ENCODE measurements around the gene INPP5E. TPM values are rescaled to one million over a fixed set of nuclear protein-coding genes. Genes with fewer than 3 reads are reported as not detected.

Gene INPP5E
- total and polyA plus RNA-seq, 10 of the 15 experiments (the other 5 are each of a cell fraction or from before 2014, with no cell fraction given) = 0.24 to 16.0 (median 5.3) TPM

DNA sequence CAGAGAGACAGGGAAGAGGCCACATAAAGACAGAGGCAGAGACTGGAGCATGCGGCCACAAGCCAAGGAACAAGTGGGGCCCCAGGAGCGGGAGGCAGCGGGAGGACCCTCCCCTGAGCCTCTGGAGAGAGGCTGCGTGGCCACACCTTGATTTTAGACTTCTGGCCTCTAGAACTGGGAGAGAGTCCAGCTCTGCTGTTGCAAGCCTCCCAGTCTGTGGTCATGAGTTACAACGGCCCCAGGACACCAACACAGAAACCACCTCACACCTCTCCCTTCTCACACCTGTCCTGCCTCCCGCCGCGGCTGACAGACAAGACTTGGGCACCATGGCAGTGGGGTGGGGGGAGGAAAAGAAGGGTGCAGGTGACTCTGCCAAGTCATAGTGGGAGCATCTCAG, 2.2 kb downstream of the INPP5E start:
- ChIA-PET POLR2A (no interaction called here), SMC1A (ENCODE audit: uncharacterized antibody, unreplicated experiment) (interaction anchor here (1.3 kb wide), 1 partner anchor 28 kb away, joined by 3 read pairs; no protein-coding TSS in a partner anchor), CTCF (interaction anchor here (1.8 kb wide), 1 partner anchor 74 kb away, joined by 5 read pairs; the partner anchor contains the start of gene DNLZ), RAD21 (ENCODE audit: unreplicated experiment) (no interaction called here)
- H2AFZ ChIP-seq (ENCODE audit: control insufficient read depth, low read depth, low read length) = no peak overlapping the region
- 93% methylated on average over 8 of the region's 8 CpGs for WGBS (ENCODE audit: insufficient coverage, insufficient replicate concordance, low lambda C conversion rate, missing lambda C conversion rate)
- no peak for FAIRE-seq
- ATAC-seq = no peak
- H4K20me1 ChIP-seq (ENCODE audit: control insufficient read depth, insufficient read depth) = no peaks in the 10 kb centered on the region
- H3K79me2 ChIP-seq (ENCODE audit: control insufficient read depth, insufficient read depth, low read length) = peaks cover 40% of the 10 kb centered on the region
- peak overlapping the region; percentile 64 for H3K4me2 ChIP-seq (ENCODE audit: control insufficient read depth, insufficient read depth)
- no peaks in the 10 kb centered on the region for H3K9me3 ChIP-seq (replicated peaks; ENCODE audit: control insufficient read depth, insufficient read depth, low read length)
- BruUV-seq (replicated peaks) = no TSS peak
- H3K27me3 ChIP-seq (replicated peaks in 1 of 2; ENCODE audit: control insufficient read depth in 2 of 2, insufficient read depth in 2 of 2, low read length in 1 of 2) = no peaks in the 10 kb centered on the region
- intact Hi-C loops (cut with micrococcal nuclease; ENCODE audit: unreplicated experiment) (no loop called here), in situ Hi-C loops (cut with MboI) (no loop called here)
- peak overlapping the region; percentile 88 for H3K9ac ChIP-seq (ENCODE audit: control insufficient read depth, insufficient read depth, low read length)
- no peak overlapping the region; the same call in 1 of the 2 replicates for H3K27ac ChIP-seq (ENCODE audit: control insufficient read depth, insufficient read depth)
- DNase-seq (ENCODE audit: low read depth, low spot score) = no peak
- H3K4me1 ChIP-seq (ENCODE audit: control insufficient read depth, insufficient read depth, low read length) = peaks cover 6% of the 10 kb centered on the region; the same call in 1 of the 2 replicates
- H3K4me3 ChIP-seq = peak overlapping the region; percentile 97
- H3K36me3 ChIP-seq (ENCODE audit: control insufficient read depth in 2 of 2, insufficient read depth in 2 of 2, low read length in 1 of 2) = peaks cover 5 to 11% of the 10 kb centered on the region in 2 experiments
- TF ChIP-seq, protein P1, sequence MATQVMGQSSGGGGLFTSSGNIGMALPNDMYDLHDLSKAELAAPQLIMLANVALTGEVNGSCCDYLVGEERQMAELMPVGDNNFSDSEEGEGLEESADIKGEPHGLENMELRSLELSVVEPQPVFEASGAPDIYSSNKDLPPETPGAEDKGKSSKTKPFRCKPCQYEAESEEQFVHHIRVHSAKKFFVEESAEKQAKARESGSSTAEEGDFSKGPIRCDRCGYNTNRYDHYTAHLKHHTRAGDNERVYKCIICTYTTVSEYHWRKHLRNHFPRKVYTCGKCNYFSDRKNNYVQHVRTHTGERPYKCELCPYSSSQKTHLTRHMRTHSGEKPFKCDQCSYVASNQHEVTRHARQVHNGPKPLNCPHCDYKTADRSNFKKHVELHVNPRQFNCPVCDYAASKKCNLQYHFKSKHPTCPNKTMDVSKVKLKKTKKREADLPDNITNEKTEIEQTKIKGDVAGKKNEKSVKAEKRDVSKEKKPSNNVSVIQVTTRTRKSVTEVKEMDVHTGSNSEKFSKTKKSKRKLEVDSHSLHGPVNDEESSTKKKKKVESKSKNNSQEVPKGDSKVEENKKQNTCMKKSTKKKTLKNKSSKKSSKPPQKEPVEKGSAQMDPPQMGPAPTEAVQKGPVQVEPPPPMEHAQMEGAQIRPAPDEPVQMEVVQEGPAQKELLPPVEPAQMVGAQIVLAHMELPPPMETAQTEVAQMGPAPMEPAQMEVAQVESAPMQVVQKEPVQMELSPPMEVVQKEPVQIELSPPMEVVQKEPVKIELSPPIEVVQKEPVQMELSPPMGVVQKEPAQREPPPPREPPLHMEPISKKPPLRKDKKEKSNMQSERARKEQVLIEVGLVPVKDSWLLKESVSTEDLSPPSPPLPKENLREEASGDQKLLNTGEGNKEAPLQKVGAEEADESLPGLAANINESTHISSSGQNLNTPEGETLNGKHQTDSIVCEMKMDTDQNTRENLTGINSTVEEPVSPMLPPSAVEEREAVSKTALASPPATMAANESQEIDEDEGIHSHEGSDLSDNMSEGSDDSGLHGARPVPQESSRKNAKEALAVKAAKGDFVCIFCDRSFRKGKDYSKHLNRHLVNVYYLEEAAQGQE (IDR thresholded peaks at IDR 0.05; ENCODE audit: low read depth, low read length) = no peak
- TF ChIP-seq, protein P2, sequence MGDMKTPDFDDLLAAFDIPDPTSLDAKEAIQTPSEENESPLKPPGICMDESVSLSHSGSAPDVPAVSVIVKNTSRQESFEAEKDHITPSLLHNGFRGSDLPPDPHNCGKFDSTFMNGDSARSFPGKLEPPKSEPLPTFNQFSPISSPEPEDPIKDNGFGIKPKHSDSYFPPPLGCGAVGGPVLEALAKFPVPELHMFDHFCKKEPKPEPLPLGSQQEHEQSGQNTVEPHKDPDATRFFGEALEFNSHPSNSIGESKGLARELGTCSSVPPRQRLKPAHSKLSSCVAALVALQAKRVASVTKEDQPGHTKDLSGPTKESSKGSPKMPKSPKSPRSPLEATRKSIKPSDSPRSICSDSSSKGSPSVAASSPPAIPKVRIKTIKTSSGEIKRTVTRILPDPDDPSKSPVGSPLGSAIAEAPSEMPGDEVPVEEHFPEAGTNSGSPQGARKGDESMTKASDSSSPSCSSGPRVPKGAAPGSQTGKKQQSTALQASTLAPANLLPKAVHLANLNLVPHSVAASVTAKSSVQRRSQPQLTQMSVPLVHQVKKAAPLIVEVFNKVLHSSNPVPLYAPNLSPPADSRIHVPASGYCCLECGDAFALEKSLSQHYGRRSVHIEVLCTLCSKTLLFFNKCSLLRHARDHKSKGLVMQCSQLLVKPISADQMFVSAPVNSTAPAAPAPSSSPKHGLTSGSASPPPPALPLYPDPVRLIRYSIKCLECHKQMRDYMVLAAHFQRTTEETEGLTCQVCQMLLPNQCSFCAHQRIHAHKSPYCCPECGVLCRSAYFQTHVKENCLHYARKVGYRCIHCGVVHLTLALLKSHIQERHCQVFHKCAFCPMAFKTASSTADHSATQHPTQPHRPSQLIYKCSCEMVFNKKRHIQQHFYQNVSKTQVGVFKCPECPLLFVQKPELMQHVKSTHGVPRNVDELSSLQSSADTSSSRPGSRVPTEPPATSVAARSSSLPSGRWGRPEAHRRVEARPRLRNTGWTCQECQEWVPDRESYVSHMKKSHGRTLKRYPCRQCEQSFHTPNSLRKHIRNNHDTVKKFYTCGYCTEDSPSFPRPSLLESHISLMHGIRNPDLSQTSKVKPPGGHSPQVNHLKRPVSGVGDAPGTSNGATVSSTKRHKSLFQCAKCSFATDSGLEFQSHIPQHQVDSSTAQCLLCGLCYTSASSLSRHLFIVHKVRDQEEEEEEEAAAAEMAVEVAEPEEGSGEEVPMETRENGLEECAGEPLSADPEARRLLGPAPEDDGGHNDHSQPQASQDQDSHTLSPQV (IDR thresholded peaks at IDR 0.05) = no peak
- TF ChIP-seq IRF4 (IDR thresholded peaks at IDR 0.05; ENCODE audit: low read depth, low read length) = no peak
- TF ChIP-seq DPF2 (IDR thresholded peaks at IDR 0.05) = no peak
- TF ChIP-seq, protein P3, sequence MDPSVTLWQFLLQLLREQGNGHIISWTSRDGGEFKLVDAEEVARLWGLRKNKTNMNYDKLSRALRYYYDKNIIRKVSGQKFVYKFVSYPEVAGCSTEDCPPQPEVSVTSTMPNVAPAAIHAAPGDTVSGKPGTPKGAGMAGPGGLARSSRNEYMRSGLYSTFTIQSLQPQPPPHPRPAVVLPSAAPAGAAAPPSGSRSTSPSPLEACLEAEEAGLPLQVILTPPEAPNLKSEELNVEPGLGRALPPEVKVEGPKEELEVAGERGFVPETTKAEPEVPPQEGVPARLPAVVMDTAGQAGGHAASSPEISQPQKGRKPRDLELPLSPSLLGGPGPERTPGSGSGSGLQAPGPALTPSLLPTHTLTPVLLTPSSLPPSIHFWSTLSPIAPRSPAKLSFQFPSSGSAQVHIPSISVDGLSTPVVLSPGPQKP (IDR thresholded peaks at IDR 0.05; ENCODE audit: low read depth, low read length) = no peak
- TF ChIP-seq CHD2 (IDR thresholded peaks at IDR 0.05; ENCODE audit: borderline replicate concordance, low read depth, low read length) = no peak
- TF ChIP-seq SREBF1 (IDR thresholded peaks at IDR 0.05; ENCODE audit: low read length) = no peak
- no peak for TF ChIP-seq SPI1 (IDR thresholded peaks at IDR 0.05; ENCODE audit: borderline replicate concordance, insufficient read depth, low read depth, low read length)
- TF ChIP-seq PML (IDR thresholded peaks at IDR 0.05; ENCODE audit: low read length) = no peak
- TF ChIP-seq, protein P4, sequence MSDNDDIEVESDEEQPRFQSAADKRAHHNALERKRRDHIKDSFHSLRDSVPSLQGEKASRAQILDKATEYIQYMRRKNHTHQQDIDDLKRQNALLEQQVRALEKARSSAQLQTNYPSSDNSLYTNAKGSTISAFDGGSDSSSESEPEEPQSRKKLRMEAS (IDR thresholded peaks at IDR 0.05; ENCODE audit: low read depth, low read length) = no peak
- TF ChIP-seq, protein P5, sequence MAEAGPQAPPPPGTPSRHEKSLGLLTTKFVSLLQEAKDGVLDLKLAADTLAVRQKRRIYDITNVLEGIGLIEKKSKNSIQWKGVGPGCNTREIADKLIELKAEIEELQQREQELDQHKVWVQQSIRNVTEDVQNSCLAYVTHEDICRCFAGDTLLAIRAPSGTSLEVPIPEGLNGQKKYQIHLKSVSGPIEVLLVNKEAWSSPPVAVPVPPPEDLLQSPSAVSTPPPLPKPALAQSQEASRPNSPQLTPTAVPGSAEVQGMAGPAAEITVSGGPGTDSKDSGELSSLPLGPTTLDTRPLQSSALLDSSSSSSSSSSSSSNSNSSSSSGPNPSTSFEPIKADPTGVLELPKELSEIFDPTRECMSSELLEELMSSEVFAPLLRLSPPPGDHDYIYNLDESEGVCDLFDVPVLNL (IDR thresholded peaks at IDR 0.05; ENCODE audit: low read depth, low read length) = no peak
- no peak for TF ChIP-seq CREM (IDR thresholded peaks at IDR 0.05; ENCODE audit: low read depth)
- TF ChIP-seq, protein P6, sequence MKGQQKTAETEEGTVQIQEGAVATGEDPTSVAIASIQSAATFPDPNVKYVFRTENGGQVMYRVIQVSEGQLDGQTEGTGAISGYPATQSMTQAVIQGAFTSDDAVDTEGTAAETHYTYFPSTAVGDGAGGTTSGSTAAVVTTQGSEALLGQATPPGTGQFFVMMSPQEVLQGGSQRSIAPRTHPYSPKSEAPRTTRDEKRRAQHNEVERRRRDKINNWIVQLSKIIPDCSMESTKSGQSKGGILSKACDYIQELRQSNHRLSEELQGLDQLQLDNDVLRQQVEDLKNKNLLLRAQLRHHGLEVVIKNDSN (IDR thresholded peaks at IDR 0.05; ENCODE audit: borderline replicate concordance, extremely low read length, insufficient read depth, low read depth, low read length) = no peak

Data from GM12878 (cell line).